Head of caudate nucleus (tissue), 42 donors: ENCODE measurements around the gene MSH3.
"Not testable (repeated sequence)": the region's sequence is repeated elsewhere in the genome, so short reads cannot be mapped to it uniquely, and the experiment has no call there.

Experiments used
- DNase-seq, 42 donors: peaks; one replicate each; pipeline versions ENCODE4 v3.0.0 to v3.0.0-alpha.2; 2020 to 2021; ENCODE audit warnings: mixed read lengths in 7 of 42
- intact Hi-C: fragments of 100-400 bp; cut with DNase I; formaldehyde crosslinking; loops from one replicate; pipeline ENCODE4 v1.15.0; 2022

Gene MSH3

DNA sequence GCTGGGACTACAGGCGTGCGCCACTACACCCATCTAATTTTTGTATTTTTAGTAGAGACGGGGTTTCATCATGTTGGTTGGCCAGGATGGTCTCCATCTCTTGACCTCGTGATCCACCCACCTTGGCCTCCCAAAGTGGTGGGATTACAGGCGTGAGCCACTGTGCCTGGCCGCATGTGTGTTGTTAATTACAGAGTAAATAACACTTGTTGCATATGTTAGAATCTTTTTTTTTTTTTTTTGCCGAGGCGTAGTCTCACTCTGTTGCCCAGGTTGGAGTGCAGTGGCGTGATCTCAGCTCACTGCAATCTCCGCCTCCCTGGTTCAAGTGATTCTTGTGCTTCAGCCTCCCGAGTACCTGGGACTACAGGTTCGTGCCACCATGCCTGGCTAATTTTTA is 86.0 kb downstream of the MSH3 start:
- DNase-seq, intact Hi-C loops: not testable (repeated sequence)

DNA sequence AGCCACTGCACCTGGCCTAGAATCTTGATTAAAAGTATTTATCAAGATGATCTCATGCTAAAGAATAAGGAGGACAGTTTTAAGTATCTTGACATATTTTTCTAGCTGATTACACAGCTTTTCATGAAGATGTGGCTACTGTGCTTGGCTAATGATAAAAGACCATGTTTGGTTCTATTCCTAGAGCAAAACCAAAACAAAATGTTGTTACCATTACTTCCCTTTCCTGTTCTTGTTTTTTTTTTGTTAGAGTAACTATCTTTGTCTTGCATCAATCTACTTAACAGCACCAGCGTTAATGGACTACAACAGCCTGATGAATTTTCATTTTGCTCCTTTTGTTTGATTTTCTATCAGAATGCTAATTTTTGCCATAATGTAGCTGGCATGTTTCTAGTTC is 86.5 kb downstream of the MSH3 start:
- intact Hi-C loops, result no loop called here
- no peak for DNase-seq

DNA sequence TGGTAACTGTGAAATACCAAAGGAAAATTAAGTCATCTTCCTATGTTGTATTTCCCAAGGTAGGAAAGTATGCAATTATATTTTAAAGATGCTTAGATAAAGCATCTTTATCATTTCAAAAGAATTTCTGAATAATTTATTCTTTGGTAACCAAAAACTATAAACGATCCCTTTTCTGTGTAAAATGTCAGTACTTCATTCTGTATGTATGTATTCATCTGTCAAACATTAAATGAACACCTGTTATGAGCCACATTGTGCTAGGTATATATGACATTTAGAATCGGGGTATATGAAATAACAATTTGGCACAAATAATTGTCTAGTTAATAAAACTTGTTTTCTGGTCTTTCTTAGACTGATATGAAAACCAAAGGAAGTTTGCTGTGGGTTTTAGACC is 89.7 kb downstream of the MSH3 start:
- intact Hi-C loops, result no loop called here
- DNase-seq, result no peak

DNA sequence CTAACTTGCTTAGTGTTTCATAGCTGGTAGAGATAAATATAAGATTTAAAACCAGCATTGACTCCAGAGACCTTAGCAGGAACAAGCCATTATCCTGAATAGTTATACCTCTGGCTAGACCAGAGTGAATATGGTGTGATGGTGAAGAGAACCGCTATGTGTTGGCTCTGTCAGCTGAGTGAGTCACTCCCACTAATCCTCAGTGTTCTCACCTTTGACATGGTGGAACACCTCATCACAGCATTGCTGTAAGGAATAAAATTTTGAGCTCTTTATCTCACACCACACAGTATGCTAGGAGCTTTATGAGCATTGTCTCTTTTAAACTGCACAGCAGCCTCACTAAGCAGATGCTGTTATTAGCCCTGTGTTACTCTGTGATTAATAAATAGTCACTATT is 91.0 kb downstream of the MSH3 start:
- intact Hi-C loops, result no loop called here
- no peak for DNase-seq

DNA sequence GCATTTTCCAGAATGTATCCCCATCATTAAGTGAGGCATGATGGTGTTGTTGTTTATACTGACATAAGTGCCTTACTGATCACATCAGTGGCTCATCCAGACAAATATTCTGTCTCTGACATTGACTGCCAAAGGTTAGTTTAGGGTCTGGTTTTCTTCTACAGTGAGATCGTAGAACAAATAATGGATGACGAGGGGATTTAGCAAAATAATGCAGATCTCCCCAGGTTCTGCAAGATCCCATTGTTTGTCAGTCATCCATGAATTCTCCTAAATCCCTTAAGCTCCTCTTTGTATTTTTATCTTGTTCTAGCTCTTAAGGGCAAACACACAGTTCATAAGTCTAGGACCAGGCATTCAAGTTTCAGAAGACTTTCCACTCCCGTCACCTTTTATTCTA is 93.5 kb downstream of the MSH3 start:
- no peak for DNase-seq
- intact Hi-C loops, result no loop called here

DNA sequence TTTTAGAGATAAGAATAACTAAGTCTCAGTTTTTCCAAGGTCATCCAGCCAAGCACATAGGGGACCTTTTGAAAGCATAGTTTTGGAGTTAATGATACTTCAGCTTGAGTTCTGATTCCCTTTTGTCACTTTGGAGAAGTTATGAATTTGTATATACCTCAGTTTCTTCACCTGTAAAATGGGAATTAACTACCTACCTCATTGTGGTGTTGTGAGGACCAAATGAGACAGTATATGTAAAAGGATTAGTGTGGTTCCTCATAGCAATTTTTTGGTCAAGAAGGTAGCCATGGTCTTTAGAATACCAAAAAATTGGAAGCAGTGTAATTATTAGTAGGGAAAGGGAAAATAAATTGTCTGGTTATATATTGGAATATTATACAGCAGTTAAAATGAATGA is 98.0 kb downstream of the MSH3 start:
- DNase-seq, result no peak
- intact Hi-C loops, result no loop called here

DNA sequence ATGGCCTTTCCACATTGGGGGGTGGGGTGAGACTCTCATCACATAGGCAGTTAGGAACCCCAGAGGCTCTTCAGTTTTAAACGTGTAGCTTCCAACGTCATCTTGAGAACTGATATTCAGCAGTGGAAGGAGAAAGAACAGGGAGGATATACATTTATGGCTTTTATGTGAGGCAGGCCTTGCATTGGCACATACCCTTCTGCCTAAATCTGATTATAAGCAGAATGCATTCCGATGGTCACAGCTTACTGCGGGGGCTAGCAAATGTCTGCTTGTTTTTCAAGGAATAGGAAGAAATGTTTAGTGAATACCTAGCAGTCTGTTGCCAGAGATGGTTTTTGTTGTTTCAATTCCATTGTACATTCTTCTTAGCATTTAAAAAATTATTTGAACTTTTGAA is 99.3 kb downstream of the MSH3 start:
- no peak for DNase-seq
- intact Hi-C loops, result no loop called here

DNA sequence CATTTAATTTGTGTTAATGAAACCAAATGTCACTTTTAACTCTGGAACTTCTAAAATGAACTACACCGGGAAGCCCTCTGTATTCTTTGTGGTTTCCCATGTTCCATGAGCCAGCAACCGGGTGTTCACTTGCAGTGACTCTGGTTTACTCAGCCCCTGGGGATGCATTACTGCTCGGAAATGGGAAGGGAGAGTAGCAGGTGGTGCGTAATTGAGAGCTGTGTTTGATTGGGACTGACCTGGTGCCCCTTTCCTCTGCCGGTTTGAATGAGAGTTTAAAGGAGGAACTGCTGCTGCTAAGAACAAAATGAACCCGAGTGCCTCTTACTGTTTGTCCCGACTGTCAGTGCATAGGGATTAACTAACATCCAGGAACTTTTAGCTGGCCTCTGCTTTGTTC is 100.4 kb downstream of the MSH3 start:
- no peak for DNase-seq
- intact Hi-C loops, result no loop called here

DNA sequence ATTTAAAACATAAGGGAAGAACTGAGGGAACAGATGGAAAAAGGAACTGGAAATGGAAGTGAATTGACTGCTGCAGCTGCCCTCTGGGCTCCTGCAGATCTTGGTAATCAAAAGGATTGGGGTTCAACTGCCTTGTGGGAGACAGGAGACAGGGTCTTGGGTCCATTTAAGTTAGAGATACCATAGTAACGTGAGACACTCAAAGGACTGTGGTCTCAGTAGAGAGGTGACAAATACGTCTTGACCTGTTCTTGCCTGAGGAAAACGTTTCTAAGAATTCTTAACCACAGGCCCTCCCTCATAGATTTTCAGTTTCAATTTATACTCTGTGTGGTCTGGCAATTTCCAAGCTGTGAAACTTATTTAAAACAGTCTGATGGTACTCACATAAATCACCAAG is 101.2 kb downstream of the MSH3 start:
- no peak for DNase-seq
- intact Hi-C loops, result no loop called here

DNA sequence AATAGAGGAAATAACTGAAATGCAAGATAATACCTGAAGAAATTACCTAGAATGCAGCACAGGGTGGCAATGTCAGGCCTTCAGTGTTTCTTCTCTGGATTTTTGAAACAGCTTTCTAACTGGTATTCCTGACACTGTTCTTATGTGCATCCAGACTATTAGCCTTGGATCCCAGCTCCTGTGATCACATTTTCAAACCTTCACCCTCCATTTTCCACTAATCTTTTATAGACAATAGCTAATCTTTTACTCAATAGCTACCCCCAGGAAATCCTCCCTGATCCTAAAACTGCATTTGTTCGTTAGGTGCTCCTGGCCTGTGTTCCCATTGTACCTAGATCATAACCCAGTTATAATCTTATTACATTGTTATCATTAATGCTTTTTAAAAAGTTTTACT is 101.8 kb downstream of the MSH3 start:
- DNase-seq, result no peak
- intact Hi-C loops, result no loop called here

DNA sequence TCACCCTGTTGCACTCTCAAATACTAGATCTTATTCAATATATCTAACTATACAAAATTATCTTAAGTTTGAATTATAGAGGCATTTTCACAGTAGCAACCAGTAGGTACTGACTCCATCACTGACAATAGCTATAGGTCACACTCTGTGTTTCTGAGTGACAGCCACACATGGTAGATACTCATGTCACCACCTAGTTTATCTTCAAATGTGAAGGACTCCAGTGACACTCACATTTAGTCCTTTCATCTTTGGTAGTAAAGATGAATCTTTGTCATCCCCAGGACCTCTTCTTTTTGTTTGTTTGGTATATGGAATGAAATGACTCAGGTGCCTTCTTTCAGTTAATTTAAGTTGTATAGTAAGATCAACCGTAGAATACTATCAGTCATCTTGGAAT is 102.8 kb downstream of the MSH3 start:
- DNase-seq, result no peak
- intact Hi-C loops, result no loop called here

DNA sequence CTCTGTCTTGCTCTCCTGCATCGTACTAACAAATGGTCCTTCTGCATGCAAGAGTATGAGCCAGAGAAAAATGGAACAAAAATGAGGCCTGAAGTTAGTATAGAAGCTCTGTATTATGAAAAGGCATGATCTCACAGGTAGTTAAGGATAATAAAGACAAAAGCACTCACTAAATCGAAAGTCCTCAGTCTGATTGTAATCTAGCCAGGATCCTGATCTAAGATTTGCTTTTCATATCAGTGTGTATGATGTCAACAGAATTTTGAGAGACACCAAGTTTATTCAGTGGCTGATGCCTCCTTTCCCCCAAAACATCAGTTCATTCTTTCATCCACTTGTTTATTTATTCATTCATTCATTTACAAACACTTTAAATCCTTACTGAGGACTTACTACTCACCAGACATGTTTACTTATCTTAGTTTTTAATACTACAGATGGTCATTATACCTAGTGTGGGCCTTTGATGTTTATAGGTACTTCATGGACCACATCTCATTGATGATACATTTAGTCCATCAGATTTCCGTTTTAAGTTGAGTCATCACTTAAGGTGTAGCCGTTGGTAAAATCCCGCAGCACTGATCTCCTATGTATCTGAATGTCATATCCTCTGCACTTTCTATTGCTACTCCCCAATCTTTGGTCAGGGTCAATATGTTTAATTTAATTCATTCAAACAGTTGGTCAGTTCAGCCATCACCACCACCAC is 105.6 kb downstream of the MSH3 start:
- no peak for DNase-seq
- intact Hi-C loops, result no loop called here

DNA sequence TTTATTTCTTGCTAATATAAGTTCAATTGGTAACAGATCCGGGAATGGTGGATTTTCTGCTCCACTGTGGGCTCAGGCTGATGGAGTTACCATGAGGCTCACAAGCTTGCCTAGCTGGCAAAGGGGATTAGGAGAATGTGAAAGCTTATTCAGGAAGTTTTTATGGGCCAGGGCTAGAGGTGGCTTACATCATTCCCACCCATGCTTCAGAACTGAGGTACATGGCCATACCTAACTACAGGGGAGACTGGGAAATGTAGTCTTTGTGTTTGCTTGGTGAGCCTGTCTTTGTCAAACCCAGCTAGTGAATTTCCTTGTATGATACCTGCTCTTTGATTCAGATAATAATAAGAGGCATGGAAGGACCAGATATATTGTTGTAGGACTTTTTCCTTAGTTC is 106.2 kb downstream of the MSH3 start:
- DNase-seq, result no peak
- intact Hi-C loops, result no loop called here

DNA sequence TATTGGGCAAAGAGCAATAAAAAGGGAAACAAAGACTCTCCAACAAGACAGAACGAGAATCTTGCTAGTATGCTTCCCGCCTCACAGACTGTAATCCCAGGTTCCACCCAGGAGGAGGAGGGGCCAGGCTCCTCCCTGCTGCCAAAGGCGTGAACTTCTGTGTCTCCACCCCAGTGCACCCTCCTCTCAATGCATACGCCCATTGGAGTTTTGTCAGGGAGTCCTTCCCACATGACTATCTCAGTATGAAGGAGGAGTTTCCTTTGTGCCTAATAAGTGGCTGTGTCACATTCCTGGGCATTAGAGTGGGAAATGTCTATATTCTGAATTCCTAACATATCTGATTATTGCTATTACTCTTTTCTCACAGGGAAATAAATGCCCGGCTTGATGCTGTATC is 106.7 kb downstream of the MSH3 start:
- intact Hi-C loops, result no loop called here
- DNase-seq, result no peak

DNA sequence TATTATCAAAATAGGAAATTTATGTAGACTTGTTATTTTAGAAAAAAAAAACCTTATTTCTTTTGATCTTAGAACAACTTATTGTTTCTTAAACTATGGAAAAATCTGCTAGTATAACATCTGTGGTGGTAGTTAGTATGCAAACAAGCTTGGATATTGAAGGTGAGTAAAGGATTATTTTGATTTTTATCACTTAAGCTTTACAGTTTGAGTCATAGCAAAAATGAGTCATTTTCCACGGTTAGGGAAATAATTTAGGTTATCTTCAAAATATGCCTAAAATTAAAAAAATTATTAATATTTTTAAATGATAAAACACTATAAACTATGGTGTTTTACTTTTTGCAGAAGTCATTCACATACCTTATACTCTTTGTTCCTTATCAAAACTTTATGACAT is 107.5 kb downstream of the MSH3 start:
- intact Hi-C loops, result no loop called here
- DNase-seq, result no peak

DNA sequence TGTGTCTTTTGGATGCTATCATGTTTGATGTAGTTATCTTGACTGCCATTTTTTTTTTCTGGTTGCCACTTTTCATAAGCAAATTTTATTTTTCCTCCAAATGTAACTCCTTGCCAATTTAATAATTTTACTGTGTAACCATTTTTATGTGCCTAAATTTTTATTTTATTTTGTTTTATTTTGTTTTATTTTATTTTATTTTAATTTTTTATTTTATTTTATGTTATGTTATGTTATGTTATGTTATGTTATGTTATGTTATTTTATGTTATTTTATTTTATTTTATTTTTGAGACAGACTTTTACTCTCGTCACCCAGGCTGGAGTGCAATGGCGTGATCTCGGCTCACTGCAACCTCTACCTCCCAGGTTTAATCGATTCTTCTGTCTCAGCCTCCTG is 108.1 kb downstream of the MSH3 start:
- intact Hi-C loops, result no loop called here

DNA sequence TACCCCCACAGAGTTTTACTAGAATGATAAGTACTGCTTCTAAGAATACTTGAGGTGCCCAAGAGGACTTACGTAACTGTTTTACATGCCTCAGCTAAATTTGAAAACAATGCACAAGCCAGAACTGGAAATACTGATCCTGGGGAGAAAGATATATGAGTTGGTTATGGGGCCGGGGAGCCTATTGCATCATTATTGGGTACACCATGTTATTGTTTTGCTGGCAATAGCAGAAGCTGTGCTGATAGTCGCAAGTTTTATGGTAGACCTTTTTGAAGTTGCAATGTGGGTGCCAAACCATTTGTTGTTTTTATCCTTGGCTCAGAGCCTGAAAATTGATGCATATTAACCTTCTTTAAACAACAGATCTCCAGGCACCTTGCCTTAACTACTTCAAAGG is 108.8 kb downstream of the MSH3 start:
- DNase-seq, result no peak
- intact Hi-C loops, result no loop called here

More for the DNA sequence above, 108.1 kb downstream of the MSH3 start:
- no peak for DNase-seq

DNA sequence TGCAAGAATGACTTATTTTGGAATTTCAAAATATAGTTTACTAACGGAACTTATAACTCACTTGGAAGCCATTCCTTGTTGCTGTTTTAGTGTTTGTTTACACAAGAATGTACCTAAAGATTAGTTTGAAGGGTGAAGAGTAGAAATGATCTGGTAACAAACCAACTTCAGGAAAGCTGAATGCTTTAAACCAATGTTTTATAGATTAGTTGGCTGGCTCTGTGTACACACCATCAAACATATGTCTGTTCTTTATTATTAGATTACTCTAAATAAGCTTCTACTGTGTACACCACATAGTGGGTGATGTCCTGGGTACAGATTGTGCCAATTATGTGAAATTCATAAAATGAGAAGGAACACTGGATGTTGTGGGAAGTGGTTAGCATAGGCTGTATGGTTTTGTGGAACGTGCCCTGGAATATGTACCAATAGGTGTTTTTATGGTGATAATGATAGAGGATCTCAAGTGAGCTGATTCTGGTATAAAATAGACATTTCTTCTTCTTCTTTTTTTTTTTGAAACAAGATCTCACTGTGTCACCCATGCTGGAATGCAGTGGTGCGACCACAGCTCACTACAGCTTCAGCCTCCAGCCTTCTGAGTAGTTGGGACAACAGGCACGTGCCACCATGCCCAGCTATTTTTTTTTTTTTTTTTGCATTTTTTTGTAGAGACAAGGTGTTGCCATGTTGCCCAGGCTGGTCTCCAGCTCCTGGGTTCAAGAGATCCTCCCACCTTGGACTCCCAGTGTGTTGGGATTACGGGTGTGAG is 109.6 kb downstream of the MSH3 start:
- intact Hi-C loops, result no loop called here
- DNase-seq, result no peak

DNA sequence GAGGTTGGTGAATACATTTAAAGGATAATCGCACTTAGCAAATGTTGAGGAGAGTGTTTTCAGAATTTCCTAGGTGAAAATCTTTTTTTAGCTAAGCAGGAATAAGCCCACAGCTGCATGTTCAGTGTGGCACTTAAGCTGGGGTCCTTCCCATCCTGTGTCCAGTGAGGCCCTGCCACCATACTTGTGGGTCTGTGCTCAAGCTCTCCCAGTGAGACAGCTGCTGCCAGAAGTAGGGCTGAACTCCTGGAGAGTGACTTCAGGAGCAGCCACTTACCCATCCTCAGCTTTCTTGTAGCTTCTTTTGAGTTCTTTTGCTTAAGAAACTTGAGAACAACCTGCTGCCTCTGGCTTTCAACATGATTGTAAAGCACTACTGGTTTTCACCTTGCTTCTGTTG is 110.3 kb downstream of the MSH3 start:
- DNase-seq, result no peak
- intact Hi-C loops, result no loop called here

DNA sequence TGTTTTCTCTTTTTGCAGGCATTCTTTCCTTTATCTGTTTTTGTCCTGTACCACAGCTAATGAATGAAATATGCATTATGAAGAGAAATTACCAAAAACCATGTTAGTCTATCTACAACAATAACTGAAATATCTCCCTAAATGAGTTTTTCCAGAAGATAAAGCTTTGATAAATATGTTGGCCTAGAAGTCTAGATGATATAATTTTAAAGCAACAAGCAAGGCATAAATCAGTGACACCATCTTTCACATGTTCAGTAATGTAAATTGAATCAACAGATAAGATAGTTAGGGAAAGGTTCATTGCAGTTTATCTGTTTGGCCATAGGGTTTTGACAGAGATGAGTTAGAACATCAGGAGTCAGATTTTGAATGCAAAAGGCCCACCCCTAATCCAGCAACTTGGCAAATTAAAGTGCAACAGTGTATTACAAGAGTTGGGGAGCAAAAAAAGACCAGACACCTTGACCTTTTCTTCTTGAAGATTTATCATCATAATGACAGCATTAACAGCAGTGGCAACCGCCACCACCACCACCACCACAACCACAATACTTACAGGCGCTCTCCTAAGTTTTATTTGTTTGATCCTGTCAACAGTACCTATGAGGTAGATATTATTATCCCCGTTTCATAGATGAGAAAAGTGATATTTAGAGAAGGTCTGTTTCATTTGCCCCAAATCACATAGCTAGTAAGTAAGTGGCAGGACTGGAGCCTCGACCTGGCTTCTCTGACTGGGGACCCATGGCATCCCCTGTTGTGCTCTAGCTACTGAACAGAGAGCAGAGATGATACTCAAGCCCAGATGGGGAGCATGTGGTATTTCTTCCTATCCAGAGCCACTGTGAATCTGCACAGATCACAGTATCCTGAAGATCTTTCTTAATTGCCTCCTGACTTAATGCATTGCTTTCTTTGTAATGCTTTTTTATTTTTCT is 123.2 kb downstream of the MSH3 start:
- intact Hi-C loops, result no loop called here
- no peak for DNase-seq
